Gastrocnemius medialis (tissue), 4 donors: ENCODE results near the gene THOC6. TPM values are rescaled to one million over a fixed set of nuclear protein-coding genes. Genes with fewer than 3 reads are reported as not detected.
A peak's percentile ranks its signal among the peaks of the same experiment; 100 is the strongest.

Experiments
- ATAC-seq, 2 donors: fragments of 150-250 bp; one replicate each; pipeline ENCODE4 v1.9.1; 2016
- DNase-seq, 2 donors: peaks; one replicate each; pipeline ENCODE4 v3.0.0-alpha.2; 2019
- H3K27ac ChIP-seq, 4 donors: fragments of 200-600 bp; sonication (generic); 1 replicate in 1 of 4; 2 replicates in 3 of 4; pipeline ENCODE4 v1.5.1; 2016 to 2018; ENCODE audit warnings: mild to moderate bottlenecking in 2 of 4, moderate library complexity in 1 of 4
- H3K27me3 ChIP-seq, 3 donors: fragments of 200-600 bp; sonication (generic) in 2 of 3; 1 replicate in 1 of 3; 2 replicates in 2 of 3; pipeline versions ENCODE4 v1.5.1 to v1.6.0; 2016 to 2019; ENCODE audit warnings: mild to moderate bottlenecking in 1 of 3, moderate library complexity in 1 of 3
- H3K36me3 ChIP-seq, 2 donors: fragments of 200-600 bp; sonication (generic) in 1 of 2; one replicate each; pipeline ENCODE4 v1.5.1; 2017 to 2018
- H3K4me1 ChIP-seq, 2 donors: fragments of 200-600 bp; sonication (generic) in 1 of 2; one replicate each; pipeline ENCODE4 v1.5.1; 2016 to 2017; ENCODE audit warnings: mild to moderate bottlenecking in 2 of 2
- H3K4me3 ChIP-seq, 4 donors: fragments of 200-600 bp; sonication (generic) in 3 of 4; 1 replicate in 1 of 4; 2 replicates in 3 of 4; pipeline ENCODE4 v1.5.1; 2016 to 2019; ENCODE audit warnings: mild to moderate bottlenecking in 2 of 4
- H3K9me3 ChIP-seq, 3 donors: fragments of 200-600 bp; sonication (generic) in 2 of 3; 1 replicate in 1 of 3; 2 replicates in 2 of 3; pipeline ENCODE4 v1.5.1; 2016 to 2019
- CTCF ChIP-seq, 5 experiments: fragments of 450-650 bp in 3 of 5; fragments of 200-600 bp in 2 of 5; sonication (generic) in 2 of 5; IDR thresholded peaks in 4 of 5; conservative IDR thresholded peaks in 1 of 5; 1 replicate in 4 of 5; 2 replicates in 1 of 5; pipeline ENCODE4 v1.5.1; 2016 to 2019; ENCODE audit warnings: antibody characterized with exemption in 5 of 5, mild to moderate bottlenecking in 3 of 5, moderate library complexity in 3 of 5
- POLR2A ChIP-seq, 2 donors: fragments of 450-650 bp; IDR thresholded peaks; one replicate each; pipeline ENCODE4 v1.6.1; 2017; ENCODE audit warnings: antibody characterized with exemption in 2 of 2, mild to moderate bottlenecking in 2 of 2, moderate library complexity in 2 of 2
- in situ Hi-C, 4 donors: fragments of 200-750 bp; cut with MboI; loops; one replicate each; pipeline versions ENCODE4 v1.15.0 to v1.8.0; 2017; ENCODE audit warnings: low sequenced_read_pairs in 4 of 4
- intact Hi-C: fragments of 100-400 bp; cut with DNase I; formaldehyde crosslinking; loops from one replicate; pipeline ENCODE4 v1.15.1; 2023; ENCODE audit warnings: low total_unique reads
- total RNA-seq, 4 donors: library from RNA; depleted of rRNA; stranded (reverse); fragments of >200 nt; gene quantifications; one replicate each; pipeline versions ENCODE4 v1.1.0 to v1.2.3, GENCODE V29; 2016

The THOC6 gene
- total RNA-seq, 4 donors from 2014 or later = 15.0 to 31.1 (median 21.5) TPM

DNA sequence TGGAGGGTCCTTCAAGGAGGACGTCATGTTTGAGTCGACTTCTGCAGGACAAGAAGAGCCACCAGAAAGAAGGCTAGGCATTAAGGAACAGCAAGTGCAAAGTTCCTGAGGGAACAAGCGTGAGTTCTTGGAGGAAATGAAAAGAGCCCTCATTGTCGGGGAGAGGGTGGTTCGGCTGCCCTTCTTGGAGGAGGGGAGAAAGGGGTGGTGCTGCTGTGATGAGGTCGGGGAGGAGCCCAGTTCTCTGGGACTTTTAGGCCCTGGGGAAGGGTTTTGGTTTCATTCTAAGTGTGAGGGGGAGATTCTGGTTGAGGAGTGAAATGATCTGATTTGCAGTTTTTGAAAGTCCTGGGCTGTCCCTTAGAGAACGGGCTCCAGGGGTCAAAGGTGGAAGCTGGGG is 8.8 kb downstream of the THOC6 start:
- Histone ChIP-seq H3K4me3 (no peak overlapping the region), H3K27me3 (peaks cover 64 to 81% (median 72%) of the 10 kb centered on the region in 3 donors), H3K9me3 (no peaks in the 10 kb centered on the region), H3K27ac (no peak overlapping the region), H3K36me3 (no peaks in the 10 kb centered on the region), H3K4me1 (peaks cover 0 to 13% of the 10 kb centered on the region in 2 donors)
- no peak for ATAC-seq
- TF ChIP-seq POLR2A (IDR thresholded peaks at IDR 0.05) = no peak
- no peak for TF ChIP-seq CTCF (IDR thresholded peaks at IDR 0.05 in 4 of 5, conservative IDR thresholded peaks at IDR 0.05 in 1 of 5)
- in situ Hi-C loops = no loop called here
- no peak for DNase-seq
- intact Hi-C loops = no loop called here

- no peaks in the 10 kb centered on the region for H3K9me3 ChIP-seq
- H3K36me3 ChIP-seq = no peaks in the 10 kb centered on the region
- intact Hi-C loops (no loop called here), in situ Hi-C loops (no loop called here)
- DNase-seq = no peak
- peak overlapping the region in 1 of 4 donors; percentile 40 for H3K4me3 ChIP-seq
- TF ChIP-seq CTCF (IDR thresholded peaks at IDR 0.05 in 4 of 5, conservative IDR thresholded peaks at IDR 0.05 in 1 of 5) (no peak), POLR2A (IDR thresholded peaks at IDR 0.05) (no peak)
- ATAC-seq = no peak
- no peak overlapping the region for H3K27ac ChIP-seq
- peaks cover 0 to 4% of the 10 kb centered on the region in 2 donors for H3K4me1 ChIP-seq
- H3K27me3 ChIP-seq = peaks cover 76 to 89% (median 81%) of the 10 kb centered on the region in 3 donors
Measured at GRCh38 chr16:3035289-3035971, 11.6 kb downstream of the THOC6 start.

GRCh38 chr16:3035972-3036725 is 12.3 kb downstream of the THOC6 start:
- Histone ChIP-seq H3K27me3 (peaks cover 73 to 87% (median 74%) of the 10 kb centered on the region in 3 donors), H3K9me3 (no peaks in the 10 kb centered on the region), H3K27ac (no peak overlapping the region), H3K4me3 (peak overlapping the region in 1 of 4 donors; percentile 40), H3K36me3 (no peaks in the 10 kb centered on the region), H3K4me1 (peaks cover 0 to 4% of the 10 kb centered on the region in 2 donors)
- in situ Hi-C loops = no loop called here
- DNase-seq (no peak), ATAC-seq (no peak)
- TF ChIP-seq POLR2A (IDR thresholded peaks at IDR 0.05) = no peak
- no peak for TF ChIP-seq CTCF (IDR thresholded peaks at IDR 0.05 in 4 of 5, conservative IDR thresholded peaks at IDR 0.05 in 1 of 5)
- intact Hi-C loops = no loop called here

DNA sequence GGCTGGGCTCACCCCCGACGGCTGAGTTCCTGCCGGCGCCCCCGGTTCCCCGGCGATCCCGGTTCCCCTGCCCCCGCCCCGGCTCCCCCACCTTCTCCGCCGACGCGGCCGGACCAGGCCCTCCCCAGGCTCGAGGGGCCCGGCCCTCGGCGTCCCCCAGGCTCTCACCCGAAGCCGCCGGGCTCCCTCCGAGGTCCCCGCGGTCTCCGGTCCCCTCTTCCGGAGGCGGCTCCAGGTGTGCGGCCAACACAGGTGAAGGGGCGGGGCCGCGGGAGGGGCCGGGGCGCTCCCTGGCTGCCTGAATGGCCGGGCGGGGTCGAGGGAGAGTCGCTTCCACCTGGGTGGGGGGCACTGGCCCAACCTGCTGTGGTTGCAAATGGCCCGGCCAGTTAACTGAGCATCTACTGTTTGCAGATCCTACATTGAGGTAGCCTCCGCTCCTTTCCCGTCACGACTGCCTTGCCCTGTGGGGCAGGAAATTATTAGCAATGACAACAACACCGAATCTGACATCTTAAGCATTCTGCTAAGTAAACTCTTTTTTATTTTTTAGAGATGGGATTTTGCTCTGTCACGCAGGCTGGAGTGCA is 13.0 kb downstream of the THOC6 start, which contains the start of gene BICDL2:
Gene BICDL2, minus strand, starts transcription at position 219 of the 590 bp plus-strand sequence. CDS start 1,448 bp downstream, outside the sequence.
- TF ChIP-seq POLR2A (IDR thresholded peaks at IDR 0.05) (no peak), CTCF (IDR thresholded peaks at IDR 0.05 in 4 of 5, conservative IDR thresholded peaks at IDR 0.05 in 1 of 5) (no peak)
- H3K4me1 ChIP-seq = peaks cover 0 to 4% of the 10 kb centered on the region in 2 donors
- peaks cover 70 to 83% (median 76%) of the 10 kb centered on the region in 3 donors for H3K27me3 ChIP-seq
- intact Hi-C loops = no loop called here
- in situ Hi-C loops = no loop called here
- H3K4me3 ChIP-seq = peak within 1 kb of the TSS in 1 of 4 donors; percentile 40
- no peak within 1 kb of the TSS for H3K27ac ChIP-seq
- H3K9me3 ChIP-seq = no peaks in the 10 kb centered on the region
- DNase-seq = no peak
- H3K36me3 ChIP-seq = no peaks in the 10 kb centered on the region
- ATAC-seq = no peak
